ENCODE measurements around the gene JADE2.

JADE2 gene

GRCh38 chr5:134517553-134517952 lies 7.9 kb upstream of the JADE2 start:
- H3K4ac ChIP-seq (ENCODE audit: low read depth in 1 of 2, low read length in 2 of 2) = no peak overlapping the region
- no peak overlapping the region for H3K4me2 ChIP-seq (ENCODE audit: low read length, poor library complexity, severe bottlenecking)
- no peak overlapping the region for H3K23ac ChIP-seq (ENCODE audit: low read length in 2 of 2)
- no peak overlapping the region for H4K91ac ChIP-seq (ENCODE audit: low read length)
- no peak overlapping the region for H2AK5ac ChIP-seq (ENCODE audit: low read length, severe bottlenecking)
- no peaks in the 10 kb centered on the region for H3K36me3 ChIP-seq (ENCODE audit: control insufficient read depth in 1 of 2, insufficient read depth in 2 of 2, low read depth in 1 of 2, low read length in 2 of 2)
- WGBS = 96% methylated on average over 5 of the region's 5 CpGs
- no peak overlapping the region for H2AFZ ChIP-seq (ENCODE audit: low read depth, low read length)
- H3K9ac ChIP-seq (ENCODE audit: low read length) = no peak overlapping the region
- peak overlapping the region; percentile 4 for H2BK15ac ChIP-seq (ENCODE audit: low read depth, poor library complexity, severe bottlenecking)
- H3K27me3 ChIP-seq (ENCODE audit: control insufficient read depth in 1 of 2, insufficient read depth in 1 of 2, low read length in 2 of 2) = peaks cover 0 to 6% of the 10 kb centered on the region in 2 experiments
- no peaks in the 10 kb centered on the region for H3K79me1 ChIP-seq (replicated peaks; ENCODE audit: low read length, poor library complexity, severe bottlenecking)
- no peak overlapping the region for H3K4me3 ChIP-seq (ENCODE audit: insufficient read depth in 1 of 2, low read depth in 1 of 2, low read length in 2 of 2)
- H4K8ac ChIP-seq (ENCODE audit: low read length) = no peak overlapping the region
- no peak overlapping the region for H2BK12ac ChIP-seq (ENCODE audit: low read length in 2 of 2)
- H3K9me3 ChIP-seq (ENCODE audit: control insufficient read depth, low read length) = no peaks in the 10 kb centered on the region
- H3K14ac ChIP-seq (ENCODE audit: low read length in 2 of 2) = no peak overlapping the region
- no peak overlapping the region for H3K18ac ChIP-seq (ENCODE audit: low read depth in 1 of 2, low read length in 2 of 2)
- H3K4me1 ChIP-seq (ENCODE audit: control insufficient read depth, insufficient read depth, low read depth, low read length) = peaks cover under 1% of the 10 kb centered on the region
- no peak overlapping the region for H2BK5ac ChIP-seq (ENCODE audit: low read depth, low read length, poor library complexity, severe bottlenecking)
- no peak for DNase-seq
- H3K27ac ChIP-seq (ENCODE audit: low read length, poor library complexity, severe bottlenecking) = no peak overlapping the region
- no peak overlapping the region for H2BK120ac ChIP-seq (ENCODE audit: low read depth, low read length)

GRCh38 chr5:134519989-134520388 lies 5.5 kb upstream of the JADE2 start:
- H3K18ac ChIP-seq (ENCODE audit: low read depth in 1 of 2, low read length in 2 of 2) = no peak overlapping the region
- no peak overlapping the region for H2BK15ac ChIP-seq (ENCODE audit: low read depth, poor library complexity, severe bottlenecking)
- no peak overlapping the region for H2BK12ac ChIP-seq (ENCODE audit: low read length in 2 of 2)
- peaks cover 8% of the 10 kb centered on the region for H3K4me1 ChIP-seq (ENCODE audit: control insufficient read depth, insufficient read depth, low read depth, low read length)
- H3K4ac ChIP-seq (ENCODE audit: low read depth in 1 of 2, low read length in 2 of 2) = no peak overlapping the region
- H3K23ac ChIP-seq (ENCODE audit: low read length in 2 of 2) = no peak overlapping the region
- no peak for DNase-seq
- H3K9me3 ChIP-seq (ENCODE audit: control insufficient read depth, low read length) = no peaks in the 10 kb centered on the region
- H3K79me1 ChIP-seq (replicated peaks; ENCODE audit: low read length, poor library complexity, severe bottlenecking) = peaks cover 2% of the 10 kb centered on the region
- no peak overlapping the region for H2BK5ac ChIP-seq (ENCODE audit: low read depth, low read length, poor library complexity, severe bottlenecking)
- H2AFZ ChIP-seq (ENCODE audit: low read depth, low read length) = no peak overlapping the region
- H4K8ac ChIP-seq (ENCODE audit: low read length) = no peak overlapping the region
- no peak overlapping the region for H4K91ac ChIP-seq (ENCODE audit: low read length)
- H3K36me3 ChIP-seq (ENCODE audit: control insufficient read depth in 1 of 2, insufficient read depth in 2 of 2, low read depth in 1 of 2, low read length in 2 of 2) = no peaks in the 10 kb centered on the region
- H3K14ac ChIP-seq (ENCODE audit: low read length in 2 of 2) = no peak overlapping the region
- no peak overlapping the region for H3K4me2 ChIP-seq (ENCODE audit: low read length, poor library complexity, severe bottlenecking)
- H3K27ac ChIP-seq (ENCODE audit: low read length, poor library complexity, severe bottlenecking) = no peak overlapping the region
- peaks cover 0 to 6% of the 10 kb centered on the region in 2 experiments for H3K27me3 ChIP-seq (ENCODE audit: control insufficient read depth in 1 of 2, insufficient read depth in 1 of 2, low read length in 2 of 2)
- no peak overlapping the region for H3K9ac ChIP-seq (ENCODE audit: low read length)
- 85% methylated on average over 1 of the region's 2 CpGs for WGBS
- no peak overlapping the region for H2BK120ac ChIP-seq (ENCODE audit: low read depth, low read length)
- H3K4me3 ChIP-seq (ENCODE audit: insufficient read depth in 1 of 2, low read depth in 1 of 2, low read length in 2 of 2) = no peak overlapping the region
- no peak overlapping the region for H2AK5ac ChIP-seq (ENCODE audit: low read length, severe bottlenecking)

DNA sequence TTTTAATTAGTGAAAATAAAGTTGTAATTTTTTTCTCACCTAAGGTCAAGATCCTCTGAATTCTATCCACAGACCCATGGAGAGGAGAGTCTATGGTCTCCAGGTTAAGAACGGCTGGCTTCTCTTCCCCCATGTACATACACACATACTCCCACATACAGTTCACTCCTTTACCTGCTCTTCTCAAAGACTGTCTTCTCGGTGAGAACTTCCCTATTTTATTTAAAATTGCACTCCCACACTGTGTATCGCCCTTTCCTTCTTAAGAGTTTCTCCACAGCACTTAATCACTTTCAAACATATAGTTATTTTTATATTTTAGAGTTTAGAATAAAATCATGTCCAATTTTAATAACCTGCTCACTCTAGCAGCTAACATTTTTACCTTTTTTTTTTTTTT lies 3.6 kb upstream of the JADE2 start:
- Histone ChIP-seq H2AFZ (ENCODE audit: low read depth, low read length) (no peak overlapping the region), H3K4me2 (ENCODE audit: low read length, poor library complexity, severe bottlenecking) (no peak overlapping the region), H3K4me1 (ENCODE audit: control insufficient read depth, insufficient read depth, low read depth, low read length) (peaks cover 8% of the 10 kb centered on the region), H2BK15ac (ENCODE audit: low read depth, poor library complexity, severe bottlenecking) (no peak overlapping the region), H4K91ac (ENCODE audit: low read length) (no peak overlapping the region), H2AK5ac (ENCODE audit: low read length, severe bottlenecking) (no peak overlapping the region), H3K27me3 (ENCODE audit: control insufficient read depth in 1 of 2, insufficient read depth in 1 of 2, low read length in 2 of 2) (peaks cover 0 to 6% of the 10 kb centered on the region in 2 experiments), H3K4me3 (ENCODE audit: insufficient read depth in 1 of 2, low read depth in 1 of 2, low read length in 2 of 2) (no peak overlapping the region), H3K14ac (ENCODE audit: low read length in 2 of 2) (no peak overlapping the region), H3K23ac (ENCODE audit: low read length in 2 of 2) (no peak overlapping the region), H2BK120ac (ENCODE audit: low read depth, low read length) (no peak overlapping the region), H3K36me3 (ENCODE audit: control insufficient read depth in 1 of 2, insufficient read depth in 2 of 2, low read depth in 1 of 2, low read length in 2 of 2) (no peaks in the 10 kb centered on the region), H3K18ac (ENCODE audit: low read depth in 1 of 2, low read length in 2 of 2) (no peak overlapping the region), H3K9ac (ENCODE audit: low read length) (no peak overlapping the region), H3K79me1 (replicated peaks; ENCODE audit: low read length, poor library complexity, severe bottlenecking) (peaks cover 2% of the 10 kb centered on the region), H2BK12ac (ENCODE audit: low read length in 2 of 2) (no peak overlapping the region), H3K27ac (ENCODE audit: low read length, poor library complexity, severe bottlenecking) (no peak overlapping the region), H2BK5ac (ENCODE audit: low read depth, low read length, poor library complexity, severe bottlenecking) (no peak overlapping the region), H4K8ac (ENCODE audit: low read length) (no peak overlapping the region), H3K9me3 (ENCODE audit: control insufficient read depth, low read length) (no peaks in the 10 kb centered on the region), H3K4ac (ENCODE audit: low read depth in 1 of 2, low read length in 2 of 2) (no peak overlapping the region)
- 94% methylated on average over 2 of the region's 3 CpGs for WGBS
- no peak for DNase-seq

DNA sequence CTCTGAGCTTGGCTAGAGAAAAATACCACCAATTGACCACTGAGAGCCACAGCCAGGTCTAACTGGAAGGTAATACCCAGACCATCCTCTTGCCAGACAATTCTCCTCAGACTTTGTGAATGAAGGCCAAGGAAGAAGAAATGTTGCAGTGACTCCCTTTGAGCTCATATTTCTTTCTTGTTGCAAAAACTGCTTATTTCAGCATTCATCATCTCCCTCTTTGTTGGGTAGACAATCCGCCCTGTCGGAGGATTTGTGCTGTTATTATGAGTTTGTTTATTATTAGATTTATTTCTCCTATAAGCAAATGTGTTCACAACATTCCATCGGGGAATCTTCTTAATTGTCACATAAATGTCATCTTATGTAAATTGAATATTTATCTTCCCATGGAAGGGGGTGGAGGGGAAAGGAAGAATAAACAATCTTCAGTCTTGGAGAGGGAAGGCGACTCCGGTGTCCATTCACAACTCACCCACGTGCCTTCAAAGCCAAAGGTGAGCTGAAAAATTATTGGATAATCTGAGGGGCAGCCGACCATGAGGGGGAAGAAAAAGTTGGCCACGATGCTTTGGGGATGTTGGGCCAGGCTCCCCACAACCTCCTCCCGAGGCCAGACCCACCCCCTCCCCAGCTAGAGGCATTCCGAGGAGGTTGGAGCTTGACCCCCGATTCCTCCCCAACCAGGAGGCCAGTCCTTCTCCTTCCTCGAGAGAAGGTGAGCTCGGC lies 1.8 kb upstream of the JADE2 start:
- Histone ChIP-seq H3K27me3 (ENCODE audit: control insufficient read depth in 1 of 2, insufficient read depth in 1 of 2, low read length in 2 of 2) (peaks cover 0 to 6% of the 10 kb centered on the region in 2 experiments), H3K9ac (ENCODE audit: low read length) (peak overlapping the region; percentile 100), H4K91ac (ENCODE audit: low read length) (peak overlapping the region; percentile 96), H3K4me2 (ENCODE audit: low read length, poor library complexity, severe bottlenecking) (peak overlapping the region; percentile 86), H3K79me1 (replicated peaks; ENCODE audit: low read length, poor library complexity, severe bottlenecking) (peaks cover 2% of the 10 kb centered on the region), H2BK12ac (ENCODE audit: low read length in 2 of 2) (peak overlapping the region in 1 of 2 experiments; percentile 85), H3K36me3 (ENCODE audit: control insufficient read depth in 1 of 2, insufficient read depth in 2 of 2, low read depth in 1 of 2, low read length in 2 of 2) (no peaks in the 10 kb centered on the region), H2BK15ac (ENCODE audit: low read depth, poor library complexity, severe bottlenecking) (no peak overlapping the region), H3K4me1 (ENCODE audit: control insufficient read depth, insufficient read depth, low read depth, low read length) (peaks cover 15% of the 10 kb centered on the region), H4K8ac (ENCODE audit: low read length) (peak overlapping the region; percentile 97), H3K4me3 (ENCODE audit: insufficient read depth in 1 of 2, low read depth in 1 of 2, low read length in 2 of 2) (peak overlapping the region; percentile 74 to 94), H2BK120ac (ENCODE audit: low read depth, low read length) (peak overlapping the region; percentile 98), H3K23ac (ENCODE audit: low read length in 2 of 2) (no peak overlapping the region), H2AK5ac (ENCODE audit: low read length, severe bottlenecking) (peak overlapping the region; percentile 33), H3K18ac (ENCODE audit: low read depth in 1 of 2, low read length in 2 of 2) (peak overlapping the region; percentile 85 to 99), H3K9me3 (ENCODE audit: control insufficient read depth, low read length) (no peaks in the 10 kb centered on the region), H2AFZ (ENCODE audit: low read depth, low read length) (peak overlapping the region; percentile 72), H3K14ac (ENCODE audit: low read length in 2 of 2) (no peak overlapping the region), H3K4ac (ENCODE audit: low read depth in 1 of 2, low read length in 2 of 2) (peak overlapping the region in 1 of 2 experiments; percentile 21), H2BK5ac (ENCODE audit: low read depth, low read length, poor library complexity, severe bottlenecking) (no peak overlapping the region), H3K27ac (ENCODE audit: low read length, poor library complexity, severe bottlenecking) (peak overlapping the region; percentile 88)
- DNase-seq = no peak
- 17% methylated on average over 6 of the region's 13 CpGs for WGBS

Data from mesenchymal stem cell (in vitro differentiated cells and primary cell).